ENCODE data around the gene MBTPS1. TPM values are rescaled to one million over a fixed set of nuclear protein-coding genes. Genes with fewer than 3 reads are reported as not detected.

The MBTPS1 gene
- total and polyA plus RNA-seq, 4 donors, result 21.1 to 65.0 (median 30.8) TPM

GRCh38 chr16:84105301-84105815 is 11.4 kb downstream of the MBTPS1 start:
- H3K4me3 ChIP-seq (ENCODE audit: low read depth in 1 of 3, low read length in 3 of 3), result no peak overlapping the region
- H3K27me3 ChIP-seq (ENCODE audit: control insufficient read depth in 4 of 4, insufficient read depth in 4 of 4, low read length in 3 of 4), result no peaks in the 10 kb centered on the region
- H3K4me1 ChIP-seq (ENCODE audit: control insufficient read depth in 4 of 4, insufficient read depth in 4 of 4, low read length in 3 of 4), result no peaks in the 10 kb centered on the region
- peaks cover 0 to 4% (median 1%) of the 10 kb centered on the region in 4 donors for H3K36me3 ChIP-seq (ENCODE audit: control insufficient read depth in 4 of 4, insufficient read depth in 3 of 4, low read depth in 1 of 4, low read length in 3 of 4)
- no peak overlapping the region for H3K9ac ChIP-seq (ENCODE audit: low read depth in 1 of 2, low read length in 2 of 2)
- no peaks in the 10 kb centered on the region for H3K9me3 ChIP-seq (ENCODE audit: control insufficient read depth in 4 of 4, low read length in 3 of 4)
- no peak overlapping the region for H3K27ac ChIP-seq (ENCODE audit: low read depth in 1 of 2, low read length in 2 of 2)
- DNase-seq (ENCODE audit: low spot score), result no peak
- 87% methylated on average over 12 of the region's 12 CpGs for WGBS
- no peak for TF ChIP-seq HNF4G (IDR thresholded peaks at IDR 0.05)
- TF ChIP-seq HNF4A (conservative IDR thresholded peaks at IDR 0.05), result no peak
- TF ChIP-seq TAF1 (conservative IDR thresholded peaks at IDR 0.05), result no peak
- TF ChIP-seq ZBTB33 (IDR thresholded peaks at IDR 0.05), result no peak
- no peak for TF ChIP-seq FOXA2 (IDR thresholded peaks at IDR 0.05)
- TF ChIP-seq YY1 (IDR thresholded peaks at IDR 0.05), result no peak
- TF ChIP-seq RXRA (IDR thresholded peaks at IDR 0.05), result no peak

GRCh38 chr16:84104231-84104630 is 12.5 kb downstream of the MBTPS1 start:
- WGBS, result 86% methylated on average over 3 of the region's 3 CpGs
- Histone ChIP-seq H3K27me3 (ENCODE audit: control insufficient read depth in 4 of 4, insufficient read depth in 4 of 4, low read length in 3 of 4) (no peaks in the 10 kb centered on the region), H3K9ac (ENCODE audit: low read depth in 1 of 2, low read length in 2 of 2) (no peak overlapping the region), H3K9me3 (ENCODE audit: control insufficient read depth in 4 of 4, low read length in 3 of 4) (no peaks in the 10 kb centered on the region), H3K27ac (ENCODE audit: low read depth in 1 of 2, low read length in 2 of 2) (no peak overlapping the region), H3K4me1 (ENCODE audit: control insufficient read depth in 4 of 4, insufficient read depth in 4 of 4, low read length in 3 of 4) (no peaks in the 10 kb centered on the region), H3K4me3 (ENCODE audit: low read depth in 1 of 3, low read length in 3 of 3) (no peak overlapping the region), H3K36me3 (ENCODE audit: control insufficient read depth in 4 of 4, insufficient read depth in 3 of 4, low read depth in 1 of 4, low read length in 3 of 4) (peaks cover 0 to 4% (median 3%) of the 10 kb centered on the region in 4 donors)
- DNase-seq (ENCODE audit: low spot score), result no peak
- TF ChIP-seq RXRA (IDR thresholded peaks at IDR 0.05) (no peak), ATF3 (IDR thresholded peaks at IDR 0.05) (no peak), CTCF (IDR thresholded peaks at IDR 0.05; ENCODE audit: low read depth, low read length, missing input control) (no peak), FOXA1 (IDR thresholded peaks at IDR 0.05) (no peak), RAD21 (IDR thresholded peaks at IDR 0.05) (no peak), TAF1 (conservative IDR thresholded peaks at IDR 0.05) (no peak), JUND (IDR thresholded peaks at IDR 0.05) (no peak), HNF4A (conservative IDR thresholded peaks at IDR 0.05) (no peak), NR2F2 (IDR thresholded peaks at IDR 0.05) (no peak), GABPA (IDR thresholded peaks at IDR 0.05 in 1 of 2, conservative IDR thresholded peaks at IDR 0.05 in 1 of 2) (no peak), FOXA2 (IDR thresholded peaks at IDR 0.05) (no peak), REST (IDR thresholded peaks at IDR 0.05) (no peak)

Measured in liver (tissue), 9 donors.